HL-60 (cell line): ENCODE results near the gene CTCF.

ENCODE experiments used
- DNase-seq, 2 experiments: peaks; one replicate each; pipeline ENCODE4 v3.0.0-alpha.2; 2010 to 2020; ENCODE audit warnings: low read depth in 1 of 2, low spot score in 1 of 2
- H3K27ac ChIP-seq: fragments of 250-450 bp; sonication (Bioruptor Pico); replicated peaks from 2 replicates; pipeline ENCODE4 v1.5.1; 2020; ENCODE audit warnings: mild to moderate bottlenecking, moderate library complexity
- H3K27me3 ChIP-seq: fragments of 250-450 bp; sonication (Bioruptor Pico); 2 replicates; pipeline ENCODE4 v1.5.1; 2021; ENCODE audit warnings: mild to moderate bottlenecking, moderate library complexity; ENCODE audit not compliant: insufficient read depth, poor library complexity, severe bottlenecking
- H3K4me3 ChIP-seq: replicated peaks from 2 replicates; pipeline ENCODE4 v1.5.1; 2011; ENCODE audit warnings: mild to moderate bottlenecking, control low read depth, low read length; ENCODE audit not compliant: insufficient read depth
- GABPA ChIP-seq: IDR thresholded peaks from 2 replicates; pipeline ENCODE4 v1.6.1; 2012; ENCODE audit warnings: low read depth
- POLR2AphosphoS5 ChIP-seq: IDR thresholded peaks from 2 replicates; pipeline ENCODE4 v1.6.1; 2012; ENCODE audit warnings: low read depth
- SPI1 ChIP-seq: IDR thresholded peaks from 2 replicates; pipeline ENCODE4 v1.6.1; 2012; ENCODE audit warnings: low read depth, mild to moderate bottlenecking, borderline replicate concordance
- TF ChIP-seq, protein P1 (sequence below): IDR thresholded peaks from 2 replicates; pipeline ENCODE4 v1.6.1; 2012; ENCODE audit warnings: low read depth; ENCODE audit not compliant: insufficient replicate concordance
- TF ChIP-seq, protein P2 (sequence below): IDR thresholded peaks from one replicate; pipeline ENCODE4 v1.5.1; 2011; ENCODE audit warnings: low read length, control low read depth, inconsistent platforms; ENCODE audit not compliant: insufficient read depth

The CTCF gene

DNA sequence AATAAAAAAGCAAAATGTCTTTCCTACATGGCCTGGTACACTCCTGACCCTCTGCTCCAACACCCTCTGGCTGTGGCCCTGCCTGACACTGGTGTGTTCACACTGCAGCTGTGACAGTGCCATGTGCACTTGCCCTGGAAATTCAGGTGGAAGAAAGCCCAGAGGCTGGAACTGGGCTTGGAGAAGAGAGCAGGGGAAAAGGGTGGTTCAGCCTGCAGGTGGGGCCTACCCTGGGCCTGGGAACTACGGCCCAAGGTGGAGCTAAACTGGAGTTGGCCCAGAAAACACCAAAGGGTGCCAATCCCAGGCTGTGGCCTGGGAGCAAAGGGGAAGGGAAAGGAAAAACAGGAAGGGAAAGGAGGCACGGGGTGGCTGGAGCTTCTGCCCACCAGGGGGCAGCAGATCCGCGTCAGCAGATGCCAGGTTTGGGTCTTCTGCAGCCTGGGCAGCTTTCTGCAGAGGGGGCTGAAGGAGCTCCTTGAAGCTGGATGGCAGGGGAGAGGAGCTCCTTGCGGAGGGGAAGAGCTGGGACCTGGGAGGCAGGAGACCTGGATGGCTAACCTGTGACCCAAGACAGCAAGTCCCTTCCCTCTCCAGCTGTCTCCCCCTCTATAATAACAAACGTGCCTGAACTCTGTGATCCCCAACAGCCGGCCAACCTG lies 15.4 kb upstream of the CTCF start:
- DNase-seq, result peak; percentile 62 to 74
- H3K27me3 ChIP-seq, result no peaks in the 10 kb centered on the region
- TF ChIP-seq POLR2AphosphoS5 (no peak), SPI1 (peak; percentile 79; the same call in 1 of the 2 replicates), GABPA (no peak)
- TF ChIP-seq, protein P1, sequence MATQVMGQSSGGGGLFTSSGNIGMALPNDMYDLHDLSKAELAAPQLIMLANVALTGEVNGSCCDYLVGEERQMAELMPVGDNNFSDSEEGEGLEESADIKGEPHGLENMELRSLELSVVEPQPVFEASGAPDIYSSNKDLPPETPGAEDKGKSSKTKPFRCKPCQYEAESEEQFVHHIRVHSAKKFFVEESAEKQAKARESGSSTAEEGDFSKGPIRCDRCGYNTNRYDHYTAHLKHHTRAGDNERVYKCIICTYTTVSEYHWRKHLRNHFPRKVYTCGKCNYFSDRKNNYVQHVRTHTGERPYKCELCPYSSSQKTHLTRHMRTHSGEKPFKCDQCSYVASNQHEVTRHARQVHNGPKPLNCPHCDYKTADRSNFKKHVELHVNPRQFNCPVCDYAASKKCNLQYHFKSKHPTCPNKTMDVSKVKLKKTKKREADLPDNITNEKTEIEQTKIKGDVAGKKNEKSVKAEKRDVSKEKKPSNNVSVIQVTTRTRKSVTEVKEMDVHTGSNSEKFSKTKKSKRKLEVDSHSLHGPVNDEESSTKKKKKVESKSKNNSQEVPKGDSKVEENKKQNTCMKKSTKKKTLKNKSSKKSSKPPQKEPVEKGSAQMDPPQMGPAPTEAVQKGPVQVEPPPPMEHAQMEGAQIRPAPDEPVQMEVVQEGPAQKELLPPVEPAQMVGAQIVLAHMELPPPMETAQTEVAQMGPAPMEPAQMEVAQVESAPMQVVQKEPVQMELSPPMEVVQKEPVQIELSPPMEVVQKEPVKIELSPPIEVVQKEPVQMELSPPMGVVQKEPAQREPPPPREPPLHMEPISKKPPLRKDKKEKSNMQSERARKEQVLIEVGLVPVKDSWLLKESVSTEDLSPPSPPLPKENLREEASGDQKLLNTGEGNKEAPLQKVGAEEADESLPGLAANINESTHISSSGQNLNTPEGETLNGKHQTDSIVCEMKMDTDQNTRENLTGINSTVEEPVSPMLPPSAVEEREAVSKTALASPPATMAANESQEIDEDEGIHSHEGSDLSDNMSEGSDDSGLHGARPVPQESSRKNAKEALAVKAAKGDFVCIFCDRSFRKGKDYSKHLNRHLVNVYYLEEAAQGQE, result no peak
- TF ChIP-seq, protein P2, sequence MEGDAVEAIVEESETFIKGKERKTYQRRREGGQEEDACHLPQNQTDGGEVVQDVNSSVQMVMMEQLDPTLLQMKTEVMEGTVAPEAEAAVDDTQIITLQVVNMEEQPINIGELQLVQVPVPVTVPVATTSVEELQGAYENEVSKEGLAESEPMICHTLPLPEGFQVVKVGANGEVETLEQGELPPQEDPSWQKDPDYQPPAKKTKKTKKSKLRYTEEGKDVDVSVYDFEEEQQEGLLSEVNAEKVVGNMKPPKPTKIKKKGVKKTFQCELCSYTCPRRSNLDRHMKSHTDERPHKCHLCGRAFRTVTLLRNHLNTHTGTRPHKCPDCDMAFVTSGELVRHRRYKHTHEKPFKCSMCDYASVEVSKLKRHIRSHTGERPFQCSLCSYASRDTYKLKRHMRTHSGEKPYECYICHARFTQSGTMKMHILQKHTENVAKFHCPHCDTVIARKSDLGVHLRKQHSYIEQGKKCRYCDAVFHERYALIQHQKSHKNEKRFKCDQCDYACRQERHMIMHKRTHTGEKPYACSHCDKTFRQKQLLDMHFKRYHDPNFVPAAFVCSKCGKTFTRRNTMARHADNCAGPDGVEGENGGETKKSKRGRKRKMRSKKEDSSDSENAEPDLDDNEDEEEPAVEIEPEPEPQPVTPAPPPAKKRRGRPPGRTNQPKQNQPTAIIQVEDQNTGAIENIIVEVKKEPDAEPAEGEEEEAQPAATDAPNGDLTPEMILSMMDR, result peak; percentile 98
- H3K27ac ChIP-seq, result peak overlapping the region; percentile 72
- H3K4me3 ChIP-seq, result no peak overlapping the region

DNA sequence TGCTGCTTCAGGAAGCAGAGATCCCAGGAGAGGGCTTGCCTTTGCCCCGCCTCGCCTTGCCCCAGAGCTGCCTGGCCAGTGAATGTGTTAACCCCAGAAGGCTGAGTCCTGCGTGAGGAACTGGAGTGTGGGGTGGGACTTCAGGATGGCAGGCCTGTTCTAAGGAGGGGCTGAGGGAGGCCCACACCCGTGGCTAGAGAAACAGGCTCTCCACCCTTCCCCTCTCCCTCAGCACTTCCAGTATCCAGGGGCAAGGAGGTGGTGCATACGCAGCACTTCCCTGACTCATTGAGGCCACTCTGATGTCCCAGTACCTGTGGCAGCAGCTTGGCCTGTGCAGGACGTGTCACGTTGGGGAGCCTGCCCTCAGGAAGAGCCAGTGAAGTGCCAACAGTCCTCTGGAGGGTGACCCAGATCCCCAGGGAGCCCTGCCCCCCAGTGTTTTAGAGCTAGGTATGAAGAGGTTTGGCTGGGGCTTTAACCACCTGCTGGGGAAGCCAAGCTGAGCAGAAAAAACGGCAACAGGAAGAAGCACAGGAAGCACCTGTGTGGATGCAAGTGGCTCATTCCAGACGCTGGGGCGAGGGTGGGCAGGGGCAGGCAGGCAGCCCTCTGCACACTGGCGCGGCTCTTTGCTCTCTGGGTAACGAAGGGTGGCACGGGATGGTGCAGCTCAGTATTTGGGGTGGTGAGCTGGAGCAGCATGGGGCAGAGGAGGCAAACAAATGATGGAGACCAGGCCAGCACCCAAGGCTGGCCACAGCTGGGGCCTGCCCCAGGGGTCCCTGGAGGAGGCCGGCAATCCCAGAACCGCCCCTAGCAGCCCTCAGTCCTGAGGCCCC lies 14.7 kb upstream of the CTCF start:
- Histone ChIP-seq H3K27ac (peak overlapping the region; percentile 72), H3K27me3 (no peaks in the 10 kb centered on the region), H3K4me3 (no peak overlapping the region)
- TF ChIP-seq, protein P1, result no peak
- TF ChIP-seq, protein P2, result no peak
- 0 out of 2 replicates have a peak, but pooled peaks have one; percentile 0 for TF ChIP-seq SPI1
- no peak for TF ChIP-seq GABPA
- TF ChIP-seq POLR2AphosphoS5, result peak; percentile 73
- peak in 1 of 2 experiments; percentile 70 for DNase-seq

DNA sequence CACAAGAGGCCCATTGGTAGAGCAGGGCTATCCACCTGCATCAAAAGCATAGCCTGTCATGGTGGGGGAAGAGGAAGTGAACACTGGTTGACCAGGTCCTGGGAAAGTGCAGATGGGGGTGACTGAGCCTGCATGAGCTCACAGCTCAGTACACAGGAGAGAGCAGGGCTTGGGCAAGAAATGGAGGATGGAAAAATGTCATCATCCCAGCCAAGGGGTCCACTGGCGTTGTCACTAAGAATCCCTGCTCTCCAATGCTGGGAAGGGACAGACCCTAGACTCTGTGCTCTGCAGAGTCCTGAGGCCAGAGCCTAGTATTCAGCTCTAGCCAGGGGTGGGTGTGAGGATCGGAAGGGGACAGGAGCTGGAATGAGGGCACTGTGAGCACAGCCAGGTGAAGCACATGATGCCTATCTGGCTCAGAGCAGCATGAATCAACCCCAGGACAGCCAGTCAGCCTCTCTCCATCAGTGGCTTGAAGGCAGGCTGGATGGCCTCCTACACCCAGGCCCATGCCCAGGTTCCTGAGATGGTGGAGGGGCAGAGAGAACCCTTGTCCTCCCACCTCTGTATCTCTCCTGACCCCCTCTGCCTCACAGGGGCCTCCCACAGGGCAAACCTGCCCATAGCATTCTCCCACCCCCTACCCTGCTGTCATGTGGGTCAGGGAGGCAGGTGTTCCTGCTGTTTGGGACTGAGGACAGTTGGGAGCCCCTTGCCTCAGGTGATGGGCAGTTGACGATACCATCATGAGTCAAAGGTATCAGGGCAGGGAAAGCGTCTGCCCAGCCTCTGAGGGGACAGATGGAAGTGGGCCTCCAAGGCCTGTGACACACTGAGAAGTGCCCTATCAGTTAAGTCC lies 13.8 kb upstream of the CTCF start:
- H3K27ac ChIP-seq, result peak overlapping the region; percentile 72

More for the DNA sequence above, 13.8 kb upstream of the CTCF start:
- H3K27me3 ChIP-seq, result no peaks in the 10 kb centered on the region
- DNase-seq, result peak; percentile 59 to 67
- H3K4me3 ChIP-seq, result no peak overlapping the region
- TF ChIP-seq SPI1 (peak; percentile 85), POLR2AphosphoS5 (peak; percentile 39; the same call in 1 of the 2 replicates), GABPA (no peak)
- TF ChIP-seq, protein P2, result no peak
- TF ChIP-seq, protein P1, result no peak
